Measurements from ENCODE around the gene SZT2. TPM values are rescaled to one million over a fixed set of nuclear protein-coding genes. Genes with fewer than 3 reads are reported as not detected.

The SZT2 gene
- total RNA-seq, 2 donors from 2014 or later: 17.5 to 22.8 TPM

- Histone ChIP-seq H3K27me3 (no peaks in the 10 kb centered on the region), H3K36me3 (no peaks in the 10 kb centered on the region), H3K9me3 (no peaks in the 10 kb centered on the region), H3K4me1 (peaks cover 0 to 26% of the 10 kb centered on the region in 2 donors), H3K27ac (no peak overlapping the region), H3K4me3 (no peak overlapping the region)
- TF ChIP-seq CTCF (IDR thresholded peaks at IDR 0.05): no peak
- DNase-seq (ENCODE audit: low spot score): no peak
Observed at GRCh38 chr1:43351421-43352350, 38.0 kb upstream of the SZT2 start.

- no peaks in the 10 kb centered on the region for H3K36me3 ChIP-seq
- no peak overlapping the region for H3K4me3 ChIP-seq
- H3K27ac ChIP-seq: no peak overlapping the region
- H3K27me3 ChIP-seq: no peaks in the 10 kb centered on the region
- H3K9me3 ChIP-seq: no peaks in the 10 kb centered on the region
- TF ChIP-seq CTCF (IDR thresholded peaks at IDR 0.05): no peak
- H3K4me1 ChIP-seq: peaks cover 0 to 24% of the 10 kb centered on the region in 2 donors
- no peak for DNase-seq (ENCODE audit: low spot score)
Observed at GRCh38 chr1:43352351-43352705, 37.4 kb upstream of the SZT2 start.

- no peaks in the 10 kb centered on the region for H3K9me3 ChIP-seq
- H3K27ac ChIP-seq: no peak overlapping the region
- H3K36me3 ChIP-seq: no peaks in the 10 kb centered on the region
- H3K4me1 ChIP-seq: peaks cover 0 to 25% of the 10 kb centered on the region in 2 donors
- no peak for TF ChIP-seq CTCF (IDR thresholded peaks at IDR 0.05)
- no peak overlapping the region for H3K4me3 ChIP-seq
- H3K27me3 ChIP-seq: no peaks in the 10 kb centered on the region
- DNase-seq (ENCODE audit: low spot score): no peak
Observed at GRCh38 chr1:43352881-43353280, 36.8 kb upstream of the SZT2 start.

GRCh38 chr1:43354471-43354870, 35.2 kb upstream of the SZT2 start:
- Histone ChIP-seq H3K27me3 (no peaks in the 10 kb centered on the region), H3K27ac (no peak overlapping the region), H3K36me3 (no peaks in the 10 kb centered on the region), H3K4me1 (peaks cover 0 to 22% of the 10 kb centered on the region in 2 donors), H3K9me3 (no peaks in the 10 kb centered on the region), H3K4me3 (no peak overlapping the region)
- DNase-seq (ENCODE audit: low spot score): no peak
- no peak for TF ChIP-seq CTCF (IDR thresholded peaks at IDR 0.05)

GRCh38 chr1:43354936-43355335, 34.8 kb upstream of the SZT2 start:
- Histone ChIP-seq H3K4me1 (peaks cover 0 to 19% of the 10 kb centered on the region in 2 donors), H3K4me3 (no peak overlapping the region), H3K27me3 (no peaks in the 10 kb centered on the region), H3K27ac (no peak overlapping the region), H3K36me3 (no peaks in the 10 kb centered on the region), H3K9me3 (no peaks in the 10 kb centered on the region)
- TF ChIP-seq CTCF (IDR thresholded peaks at IDR 0.05): no peak
- no peak for DNase-seq (ENCODE audit: low spot score)
